Keratinocyte (primary cell): Measurements from ENCODE around the gene ZC3H13. TPM values are rescaled to one million over a fixed set of nuclear protein-coding genes. Genes with fewer than 3 reads are reported as not detected.

Experiments
- DNase-seq: peaks from one replicate; pipeline ENCODE4 v3.0.0-alpha.2; 2011; ENCODE audit warnings: low read depth, missing footprints, low spot score
- FAIRE-seq: peaks from 2 replicates; lab custom pipeline; 2011; peaks lifted over from hg19 to GRCh38; lab: Jason Lieb, UNC
- H2AFZ ChIP-seq: 2 replicates; pipeline ENCODE4 v1.6.0; 2012; ENCODE audit warnings: low read length, control low read depth, inconsistent platforms; ENCODE audit not compliant: control insufficient read depth
- H3K27ac ChIP-seq: 2 replicates; pipeline ENCODE4 v1.5.1; 2011; ENCODE audit warnings: low read length; ENCODE audit not compliant: control insufficient read depth, insufficient read depth
- H3K27me3 ChIP-seq: 3 replicates; pipeline ENCODE4 v1.6.0; 2011; ENCODE audit warnings: low read length; ENCODE audit not compliant: control insufficient read depth, insufficient read depth; ENCODE audit errors: extremely low read depth
- H3K36me3 ChIP-seq, 2 experiments: 2 replicates in 1 of 2; 3 replicates in 1 of 2; pipeline ENCODE4 v1.5.1; 2011; ENCODE audit warnings: low read length in 2 of 2, mild to moderate bottlenecking in 1 of 2; ENCODE audit not compliant: control insufficient read depth in 2 of 2, insufficient read depth in 2 of 2; ENCODE audit errors: extremely low read depth in 1 of 2
- H3K4me1 ChIP-seq: 3 replicates; pipeline ENCODE4 v1.5.1; 2011; ENCODE audit warnings: low read length; ENCODE audit not compliant: control insufficient read depth, insufficient read depth; ENCODE audit errors: extremely low read depth
- H3K4me2 ChIP-seq: 3 replicates; pipeline ENCODE4 v1.6.0; 2011; ENCODE audit warnings: low read depth, low read length; ENCODE audit not compliant: control insufficient read depth, insufficient read depth; ENCODE audit errors: extremely low read depth
- H3K4me3 ChIP-seq, 3 experiments: fragments of 200-600 bp in 1 of 3; sonication (generic) in 1 of 3; 2 replicates in 2 of 3; 3 replicates in 1 of 3; pipeline ENCODE4 v1.5.1; 2011 to 2016; ENCODE audit warnings: low read length in 3 of 3, mild to moderate bottlenecking in 3 of 3, control low read depth in 2 of 3, inconsistent platforms in 1 of 3, low read depth in 1 of 3, mixed read lengths in 1 of 3, mixed run types in 1 of 3, moderate library complexity in 1 of 3; ENCODE audit not compliant: control insufficient read depth in 2 of 3, insufficient read depth in 2 of 3; ENCODE audit errors: extremely low read depth in 1 of 3
- H3K79me2 ChIP-seq: 2 replicates; pipeline ENCODE4 v1.6.0; 2012; ENCODE audit warnings: low read length; ENCODE audit not compliant: control insufficient read depth, insufficient read depth
- H3K9ac ChIP-seq: 3 replicates; pipeline ENCODE4 v1.6.0; 2011; ENCODE audit warnings: low read length; ENCODE audit not compliant: control insufficient read depth, insufficient read depth; ENCODE audit errors: extremely low read depth
- H3K9me1 ChIP-seq: 3 replicates; pipeline ENCODE4 v1.6.0; 2011; ENCODE audit warnings: low read length; ENCODE audit not compliant: control insufficient read depth, insufficient read depth; ENCODE audit errors: extremely low read depth
- H3K9me3 ChIP-seq: 2 replicates; pipeline ENCODE4 v1.5.1; 2012; ENCODE audit warnings: low read depth, low read length; ENCODE audit not compliant: control insufficient read depth
- H4K20me1 ChIP-seq: 3 replicates; pipeline ENCODE4 v1.6.0; 2011; ENCODE audit warnings: low read length; ENCODE audit not compliant: control insufficient read depth, insufficient read depth; ENCODE audit errors: extremely low read depth
- EZH2 ChIP-seq: IDR thresholded peaks from one replicate; pipeline ENCODE4 v1.6.1; 2012; ENCODE audit warnings: inconsistent platforms, mild to moderate bottlenecking, low read length, moderate library complexity
- dilution Hi-C: fragments of 300-500 bp; cut with MboI; formaldehyde crosslinking; loops from one replicate; pipeline ENCODE4 v1.7.0; 2020; ENCODE audit warnings: low sequenced_read_pairs; ENCODE audit not compliant: extremely low pct_ligation_motif_present
- polyA plus RNA-seq, 5 experiments: library from polyadenylated mRNA; depleted of rRNA in 3 of 5; stranded (reverse) in 3 of 5; stranded (forward) in 1 of 5; unstranded in 1 of 5; fragments of >200 nt; gene quantifications; 1 replicate in 1 of 5; 2 replicates in 3 of 5; 3 replicates in 1 of 5; pipeline versions ENCODE4 v1.2.1 to v1.2.3, GENCODE V29; 2011 to 2012; ENCODE audit warnings: missing spikeins in 2 of 5, low read depth in 1 of 5, low replicate concordance in 1 of 5
- TF ChIP-seq, protein P1 (sequence below), 3 experiments: IDR thresholded peaks in 1 of 3; conservative IDR thresholded peaks in 1 of 3; optimal IDR thresholded peaks in 1 of 3; 2 replicates in 2 of 3; 3 replicates in 1 of 3; pipeline versions ENCODE3 to v1.5.1; 2011; ENCODE audit warnings: low read length in 3 of 3, mild to moderate bottlenecking in 3 of 3, moderate library complexity in 2 of 3, control low read depth in 1 of 3, inconsistent platforms in 1 of 3; ENCODE audit not compliant: insufficient read depth in 2 of 3; ENCODE audit errors: extremely low read depth in 1 of 3

The ZC3H13 gene
- polyA plus RNA-seq, 1 donor (not counting 4 experiments of a cell fraction or from before 2014, with no cell fraction given) = 10.6 TPM

DNA sequence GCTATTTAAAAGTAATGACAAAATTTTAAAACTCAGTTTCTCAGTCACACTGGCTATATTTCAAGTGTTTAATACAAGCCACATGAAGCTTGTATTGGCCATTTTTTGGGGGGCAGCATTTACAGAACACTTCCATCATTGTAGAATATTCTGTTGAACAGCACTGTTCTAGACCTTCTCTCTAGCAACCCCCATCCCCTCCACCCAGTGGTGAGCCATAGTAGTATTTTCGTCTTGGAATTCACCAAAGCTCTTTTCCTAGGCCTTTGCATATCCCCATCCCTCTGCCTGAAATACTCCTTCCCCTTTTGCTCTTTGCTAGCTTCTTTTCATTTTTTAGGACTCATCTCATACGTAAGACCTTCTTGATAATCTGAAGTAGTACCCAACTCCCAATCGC lies 99.5 kb downstream of the ZC3H13 start:
- TF ChIP-seq, protein P1, sequence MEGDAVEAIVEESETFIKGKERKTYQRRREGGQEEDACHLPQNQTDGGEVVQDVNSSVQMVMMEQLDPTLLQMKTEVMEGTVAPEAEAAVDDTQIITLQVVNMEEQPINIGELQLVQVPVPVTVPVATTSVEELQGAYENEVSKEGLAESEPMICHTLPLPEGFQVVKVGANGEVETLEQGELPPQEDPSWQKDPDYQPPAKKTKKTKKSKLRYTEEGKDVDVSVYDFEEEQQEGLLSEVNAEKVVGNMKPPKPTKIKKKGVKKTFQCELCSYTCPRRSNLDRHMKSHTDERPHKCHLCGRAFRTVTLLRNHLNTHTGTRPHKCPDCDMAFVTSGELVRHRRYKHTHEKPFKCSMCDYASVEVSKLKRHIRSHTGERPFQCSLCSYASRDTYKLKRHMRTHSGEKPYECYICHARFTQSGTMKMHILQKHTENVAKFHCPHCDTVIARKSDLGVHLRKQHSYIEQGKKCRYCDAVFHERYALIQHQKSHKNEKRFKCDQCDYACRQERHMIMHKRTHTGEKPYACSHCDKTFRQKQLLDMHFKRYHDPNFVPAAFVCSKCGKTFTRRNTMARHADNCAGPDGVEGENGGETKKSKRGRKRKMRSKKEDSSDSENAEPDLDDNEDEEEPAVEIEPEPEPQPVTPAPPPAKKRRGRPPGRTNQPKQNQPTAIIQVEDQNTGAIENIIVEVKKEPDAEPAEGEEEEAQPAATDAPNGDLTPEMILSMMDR (optimal IDR thresholded peaks at IDR 0.05 in 1 of 3, IDR thresholded peaks at IDR 0.05 in 1 of 3, conservative IDR thresholded peaks at IDR 0.05 in 1 of 3; ENCODE audit: extremely low read depth in 1 of 3, insufficient read depth in 2 of 3, low read length in 3 of 3) = no peak
- TF ChIP-seq EZH2 = no peak
- Histone ChIP-seq H3K9me3 (no peaks in the 10 kb centered on the region), H3K9me1 (no peaks in the 10 kb centered on the region), H3K4me1 (no peaks in the 10 kb centered on the region), H3K79me2 (no peaks in the 10 kb centered on the region), H4K20me1 (no peaks in the 10 kb centered on the region), H3K27me3 (no peaks in the 10 kb centered on the region), H3K4me3 (no peak overlapping the region), H3K36me3 (peaks cover 0 to 6% of the 10 kb centered on the region in 2 experiments), H2AFZ (no peak overlapping the region), H3K4me2 (no peak overlapping the region), H3K27ac (no peak overlapping the region), H3K9ac (no peak overlapping the region)
- DNase-seq = no peak
- dilution Hi-C loops = no loop called here
- no peak for FAIRE-seq

DNA sequence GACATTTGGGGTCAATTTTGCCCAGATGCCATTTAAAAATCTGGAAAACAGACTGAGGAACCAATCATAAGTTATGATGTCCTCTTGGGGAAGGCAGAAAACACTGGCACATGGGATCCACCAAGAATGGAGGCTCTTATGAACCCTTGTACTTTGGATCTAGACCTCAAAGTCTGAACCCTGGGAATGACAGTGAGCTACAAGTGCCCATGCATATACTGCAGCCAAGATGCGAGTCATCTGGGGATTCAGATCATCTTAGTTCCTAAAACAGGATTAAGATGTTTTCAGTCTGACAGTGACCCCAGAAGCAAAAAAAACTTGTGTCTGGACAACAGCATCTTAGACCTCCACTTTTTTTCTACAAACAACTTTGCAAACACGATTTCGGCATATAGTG lies 100.8 kb downstream of the ZC3H13 start:
- Histone ChIP-seq H3K4me1 (no peaks in the 10 kb centered on the region), H4K20me1 (no peaks in the 10 kb centered on the region), H3K9ac (no peak overlapping the region), H3K4me3 (no peak overlapping the region), H3K9me1 (no peaks in the 10 kb centered on the region), H2AFZ (no peak overlapping the region), H3K4me2 (no peak overlapping the region), H3K9me3 (no peaks in the 10 kb centered on the region), H3K79me2 (no peaks in the 10 kb centered on the region), H3K27ac (no peak overlapping the region), H3K36me3 (peaks cover 0 to 2% of the 10 kb centered on the region in 2 experiments), H3K27me3 (no peaks in the 10 kb centered on the region)
- FAIRE-seq (no peak), DNase-seq (no peak)
- dilution Hi-C loops = no loop called here
- no peak for TF ChIP-seq EZH2
- TF ChIP-seq, protein P1 (optimal IDR thresholded peaks at IDR 0.05 in 1 of 3, IDR thresholded peaks at IDR 0.05 in 1 of 3, conservative IDR thresholded peaks at IDR 0.05 in 1 of 3; ENCODE audit: extremely low read depth in 1 of 3, insufficient read depth in 2 of 3, low read length in 3 of 3) = no peak
